Mucosa of descending colon (tissue), 3 donors: ENCODE measurements around the gene B4GALT1. TPM values are rescaled to one million over a fixed set of nuclear protein-coding genes. Genes with fewer than 3 reads are reported as not detected.
A peak's percentile ranks its signal among the peaks of the same experiment; 100 is the strongest.

Source experiments
- ATAC-seq: fragments of 200-7000 bp; cut with Tn5 transposase; one replicate; pipeline ENCODE4 v1.9.1; 2020; ENCODE audit warnings: mild to moderate bottlenecking, moderate library complexity
- DNase-seq, 3 donors: peaks; one replicate each; pipeline ENCODE4 v3.0.0-alpha.2; 2020
- H3K36me3 ChIP-seq: fragments of 200-600 bp; one replicate; pipeline ENCODE4 v1.8.0; 2021; ENCODE audit warnings: low read depth, mild to moderate bottlenecking
- H3K4me1 ChIP-seq: fragments of 200-600 bp; one replicate; pipeline ENCODE4 v1.8.0; 2021; ENCODE audit warnings: low read depth, mild to moderate bottlenecking
- H3K4me3 ChIP-seq: fragments of 200-600 bp; one replicate; pipeline ENCODE4 v1.8.0; 2021; ENCODE audit warnings: mild to moderate bottlenecking
- H3K9me3 ChIP-seq: fragments of 200-600 bp; one replicate; pipeline ENCODE4 v1.8.0; 2021; ENCODE audit warnings: mild to moderate bottlenecking
- CTCF ChIP-seq: fragments of 200-600 bp; IDR thresholded peaks from one replicate; pipeline ENCODE4 v1.8.0; 2022; ENCODE audit warnings: antibody characterized with exemption, mild to moderate bottlenecking
- intact Hi-C, 2 donors: fragments of 100-400 bp; cut with DNase I in 1 of 2; cut with micrococcal nuclease in 1 of 2; formaldehyde crosslinking; loops; one replicate each; pipeline versions ENCODE4 v1.11.0 to v1.11.1; 2022; cut with DNase I, micrococcal nuclease
- total RNA-seq, 3 donors: library from RNA; stranded (reverse); fragmentation: NEBNext Ultra II Directional in 2 of 3; extraction: Animal tissue kit (Norgen Biotek cat#: 25700) in 2 of 3; gene quantifications; one replicate each; pipeline versions ENCODE4 v1.2.1 to v1.2.4, GENCODE V29; 2021 to 2023
- donor health status: DM: no; HTN: no; CAD: no; lungs with moderate emphysema.
- donor health status: DM: no; HTN: no; CAD: no.
- donor health status: DM: no; HTN: yes; CAD: no.

Gene B4GALT1
- total RNA-seq, 3 donors from 2014 or later = 66.0 to 203 (median 103) TPM

GRCh38 chr9:33153001-33153400 is 14.1 kb downstream of the B4GALT1 start:
- intact Hi-C loops = no loop called here
- ATAC-seq (no peak), DNase-seq (no peak)
- no peak for TF ChIP-seq CTCF
- Histone ChIP-seq H3K4me1 (peaks cover 29% of the 10 kb centered on the region), H3K9me3 (no peaks in the 10 kb centered on the region), H3K36me3 (no peaks in the 10 kb centered on the region), H3K4me3 (no peak overlapping the region)

- DNase-seq (no peak), ATAC-seq (no peak)
- Histone ChIP-seq H3K4me3 (no peak overlapping the region), H3K4me1 (peaks cover 33% of the 10 kb centered on the region), H3K9me3 (no peaks in the 10 kb centered on the region), H3K36me3 (no peaks in the 10 kb centered on the region)
- no peak for TF ChIP-seq CTCF
- intact Hi-C loops = no loop called here
These were observed 15.5 kb downstream of the B4GALT1 start for GRCh38 chr9:33151601-33152000.

- H3K4me1 ChIP-seq = peaks cover 33% of the 10 kb centered on the region
- no peak for TF ChIP-seq CTCF
- ATAC-seq (peak; percentile 75), DNase-seq (peak in 2 of 3 donors; percentile 58 to 64)
- intact Hi-C loops = no loop called here
- H3K36me3 ChIP-seq = no peaks in the 10 kb centered on the region
- H3K9me3 ChIP-seq = no peaks in the 10 kb centered on the region
- H3K4me3 ChIP-seq = no peak overlapping the region
These were observed 16.1 kb downstream of the B4GALT1 start for GRCh38 chr9:33151007-33151557.

- peaks cover 41% of the 10 kb centered on the region for H3K4me1 ChIP-seq
- ATAC-seq (no peak), DNase-seq (no peak)
- no peaks in the 10 kb centered on the region for H3K36me3 ChIP-seq
- TF ChIP-seq CTCF = no peak
- no peak overlapping the region for H3K4me3 ChIP-seq
- intact Hi-C loops = no loop called here
- H3K9me3 ChIP-seq = no peaks in the 10 kb centered on the region
These were observed 18.6 kb downstream of the B4GALT1 start for GRCh38 chr9:33148367-33149014.

GRCh38 chr9:33147416-33148169 is 19.5 kb downstream of the B4GALT1 start:
- DNase-seq (no peak), ATAC-seq (peak; percentile 41)
- intact Hi-C loops = no loop called here
- Histone ChIP-seq H3K4me1 (peaks cover 45% of the 10 kb centered on the region), H3K4me3 (no peak overlapping the region), H3K9me3 (no peaks in the 10 kb centered on the region), H3K36me3 (no peaks in the 10 kb centered on the region)
- TF ChIP-seq CTCF = no peak
